IMR-90 (cell line): ENCODE data around the gene PIGM.

Source experiments
- CEBPB ChIP-seq: IDR thresholded peaks from 2 replicates; pipeline ENCODE4 v1.6.1; 2012; ENCODE audit warnings: low read depth, low read length, improper control_type of control experiment
- CTCF ChIP-seq: conservative IDR thresholded peaks from 2 replicates; pipeline ENCODE4 v1.5.1; 2012; ENCODE audit warnings: mild to moderate bottlenecking, low read depth, low read length, improper control_type of control experiment
- ELK1 ChIP-seq: fragments of 150-350 bp; IDR thresholded peaks from 2 replicates; pipeline ENCODE4 v1.6.1; 2016; ENCODE audit warnings: low read depth, mild to moderate bottlenecking, low read length, moderate library complexity, borderline replicate concordance
- POLR2A ChIP-seq: IDR thresholded peaks from 2 replicates; pipeline ENCODE4 v1.6.1; 2012; ENCODE audit warnings: mild to moderate bottlenecking, low read depth, low read length
- RCOR1 ChIP-seq: IDR thresholded peaks from 2 replicates; pipeline ENCODE4 v1.6.1; 2012; ENCODE audit warnings: mild to moderate bottlenecking, low read length, improper control_type of control experiment; ENCODE audit not compliant: insufficient replicate concordance
- RFX5 ChIP-seq: IDR thresholded peaks from 2 replicates; pipeline ENCODE4 v1.8.0; 2012; ENCODE audit warnings: low read depth, mild to moderate bottlenecking, low read length, moderate library complexity
- SMC3 ChIP-seq: fragments of 150-350 bp; IDR thresholded peaks from 2 replicates; pipeline ENCODE4 v1.6.1; 2016; ENCODE audit warnings: low read depth, mild to moderate bottlenecking, antibody characterized with exemption, low read length, moderate library complexity

DNA sequence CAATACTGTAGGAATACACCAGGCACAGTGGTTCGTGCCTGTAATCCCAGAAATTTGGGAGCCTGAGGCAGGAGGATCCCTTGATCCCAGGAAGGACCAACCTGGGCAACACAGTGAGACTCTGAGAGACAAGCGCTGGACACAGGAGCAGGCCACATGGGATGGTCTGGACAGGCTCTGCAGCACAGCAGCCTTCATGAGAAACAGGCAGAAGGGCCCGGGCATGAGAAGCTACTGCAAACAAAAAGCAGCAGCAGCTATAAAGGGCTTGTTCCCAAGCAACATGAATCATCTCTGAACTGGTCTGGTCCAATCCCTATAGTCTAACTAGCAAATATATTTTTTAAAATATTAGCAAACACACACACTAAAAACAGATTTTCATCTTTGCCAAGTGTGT is 42.2 kb downstream of the PIGM start:
- TF ChIP-seq RCOR1 (no peak), CTCF (no peak), RFX5 (no peak), ELK1 (no peak), POLR2A (no peak), SMC3 (no peak), CEBPB (no peak)
